Measurements from ENCODE around the gene LZTFL1.

GRCh38 chr3:45871780-45872179, 29.9 kb upstream of the LZTFL1 start:
- TF ChIP-seq CTCF (IDR thresholded peaks at IDR 0.05) = no peak
- no peak for TF ChIP-seq ZFX (IDR thresholded peaks at IDR 0.05; ENCODE audit: borderline replicate concordance)

All from 22Rv1 (cell line).